Kidney epithelial cell (primary cell): ENCODE measurements around the gene RBM12. TPM values are rescaled to one million over a fixed set of nuclear protein-coding genes. Genes with fewer than 3 reads are reported as not detected.

Experiments
- DNase-seq: peaks from one replicate; pipeline ENCODE4 v3.0.0-alpha.2; 2010; ENCODE audit warnings: low read depth
- H3K27me3 ChIP-seq: 2 replicates; pipeline ENCODE4 v1.6.0; 2011; ENCODE audit warnings: low read length; ENCODE audit not compliant: control insufficient read depth, insufficient read depth
- H3K36me3 ChIP-seq: 2 replicates; pipeline ENCODE4 v1.5.1; 2011; ENCODE audit warnings: low read length; ENCODE audit not compliant: control insufficient read depth, insufficient read depth
- H3K4me3 ChIP-seq: 2 replicates; pipeline ENCODE4 v1.5.1; 2011; ENCODE audit warnings: low read depth, mild to moderate bottlenecking, control low read depth, low read length
- CTCF ChIP-seq: IDR thresholded peaks from 2 replicates; pipeline ENCODE4 v1.5.1; 2011; ENCODE audit warnings: mild to moderate bottlenecking, moderate library complexity, low read length, control low read depth, inconsistent platforms; ENCODE audit not compliant: insufficient read depth, poor library complexity, severe bottlenecking
- total RNA-seq: library from RNA; depleted of rRNA; stranded (reverse); fragments of >200 nt; gene quantifications from 2 replicates; pipeline ENCODE4 v1.2.3, GENCODE V29; 2015

The RBM12 gene
- total RNA-seq, 1 donor from 2014 or later, result 43.2 TPM

- no peak for DNase-seq
- no peaks in the 10 kb centered on the region for H3K36me3 ChIP-seq
- TF ChIP-seq CTCF, result peak; percentile 41
- peak overlapping the region; percentile 32 for H3K4me3 ChIP-seq
- H3K27me3 ChIP-seq, result peaks cover 40% of the 10 kb centered on the region
Measured at GRCh38 chr20:35600993-35601973, 63.4 kb downstream of the RBM12 start.

GRCh38 chr20:35600176-35600992 is 64.3 kb downstream of the RBM12 start:
- TF ChIP-seq CTCF, result no peak
- DNase-seq, result no peak
- Histone ChIP-seq H3K27me3 (peaks cover 40% of the 10 kb centered on the region), H3K36me3 (no peaks in the 10 kb centered on the region), H3K4me3 (peak overlapping the region; percentile 32)

- TF ChIP-seq CTCF, result no peak
- DNase-seq, result no peak
- Histone ChIP-seq H3K36me3 (no peaks in the 10 kb centered on the region), H3K27me3 (peaks cover 40% of the 10 kb centered on the region), H3K4me3 (no peak overlapping the region)
Measured at GRCh38 chr20:35599776-35600120, 65.0 kb downstream of the RBM12 start.

Other genes with a start within 250 kb of the RBM12 start
- gene GDF5, start 226.7 kb downstream of the RBM12 start, total RNA-seq, result 1.9 and 2.9 TPM in 2 replicates
- 43.7 and 65.3 TPM in 2 replicates for gene CEP250, start 209.3 kb downstream of the RBM12 start, total RNA-seq
- not detected in 2 replicates for gene C20orf173, start 135.2 kb downstream of the RBM12 start, total RNA-seq
- 215 and 229 TPM in 2 replicates for gene ERGIC3, start 122.8 kb downstream of the RBM12 start, total RNA-seq
- 2.6 and 7.9 TPM in 2 replicates for gene SPAG4, start 49.1 kb downstream of the RBM12 start, total RNA-seq
- 109 and 158 TPM in 2 replicates for gene CPNE1, start within 50 bp of the RBM12 start, total RNA-seq
- 25.9 and 30.8 TPM in 2 replicates for gene NFS1, start 34.5 kb upstream of the RBM12 start, total RNA-seq
- gene ROMO1, start 34.5 kb upstream of the RBM12 start, total RNA-seq, result 372 and 719 TPM in 2 replicates
- gene RBM39, start 77.4 kb upstream of the RBM12 start, total RNA-seq, result 204 and 224 TPM in 2 replicates
- 34.5 and 39.0 TPM in 2 replicates for gene PHF20, start 107.1 kb upstream of the RBM12 start, total RNA-seq